GM20431 (cell line): ENCODE results near the gene LOXL1.

ENCODE experiments used
- in situ Hi-C: fragments of 300-500 bp; cut with MseI, MboI; formaldehyde crosslinking; loops from one replicate; pipeline ENCODE4 v1.15.0; 2020; ENCODE audit warnings: low sequenced_read_pairs; ENCODE audit not compliant: unreplicated experiment

LOXL1 gene

DNA sequence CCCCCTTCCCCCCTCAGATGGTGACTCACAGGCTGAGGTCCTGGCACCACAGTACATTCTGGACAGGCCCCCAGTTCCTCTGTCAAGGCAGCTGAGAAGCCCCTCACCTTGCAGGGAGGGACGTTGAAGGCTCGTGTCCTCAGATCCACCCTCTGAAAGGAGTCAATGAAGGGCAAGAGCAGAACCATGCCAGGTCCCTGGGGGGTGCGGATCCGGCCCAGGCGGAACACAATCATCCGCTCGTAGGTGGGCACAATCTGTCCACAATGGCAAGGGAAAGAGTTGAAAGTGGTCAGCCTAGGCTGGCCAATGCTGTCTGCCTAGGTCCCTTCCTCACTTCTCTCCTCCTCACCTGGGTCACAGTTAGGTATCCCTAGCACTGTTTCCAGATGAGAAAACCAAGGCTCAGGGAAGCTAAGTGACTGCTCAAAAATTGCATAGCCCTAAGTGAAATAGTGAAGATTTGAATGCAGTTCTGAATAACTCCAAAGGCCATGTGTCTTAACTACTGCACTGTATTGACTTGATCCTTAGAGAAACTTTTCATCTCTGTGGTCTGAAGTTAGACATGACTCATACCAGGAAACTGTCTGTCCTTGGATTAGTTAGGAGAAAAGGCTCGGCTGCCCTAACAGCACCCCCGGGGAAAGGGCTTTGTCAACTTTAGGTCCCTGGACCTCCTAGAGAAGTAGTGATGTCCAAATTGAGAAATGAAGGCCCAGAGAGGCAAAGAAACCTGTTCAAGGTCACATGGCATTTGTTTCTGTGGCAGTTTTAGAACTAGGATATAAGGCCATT lies 62.9 kb downstream of the LOXL1 start:
- in situ Hi-C loops = no loop called here

DNA sequence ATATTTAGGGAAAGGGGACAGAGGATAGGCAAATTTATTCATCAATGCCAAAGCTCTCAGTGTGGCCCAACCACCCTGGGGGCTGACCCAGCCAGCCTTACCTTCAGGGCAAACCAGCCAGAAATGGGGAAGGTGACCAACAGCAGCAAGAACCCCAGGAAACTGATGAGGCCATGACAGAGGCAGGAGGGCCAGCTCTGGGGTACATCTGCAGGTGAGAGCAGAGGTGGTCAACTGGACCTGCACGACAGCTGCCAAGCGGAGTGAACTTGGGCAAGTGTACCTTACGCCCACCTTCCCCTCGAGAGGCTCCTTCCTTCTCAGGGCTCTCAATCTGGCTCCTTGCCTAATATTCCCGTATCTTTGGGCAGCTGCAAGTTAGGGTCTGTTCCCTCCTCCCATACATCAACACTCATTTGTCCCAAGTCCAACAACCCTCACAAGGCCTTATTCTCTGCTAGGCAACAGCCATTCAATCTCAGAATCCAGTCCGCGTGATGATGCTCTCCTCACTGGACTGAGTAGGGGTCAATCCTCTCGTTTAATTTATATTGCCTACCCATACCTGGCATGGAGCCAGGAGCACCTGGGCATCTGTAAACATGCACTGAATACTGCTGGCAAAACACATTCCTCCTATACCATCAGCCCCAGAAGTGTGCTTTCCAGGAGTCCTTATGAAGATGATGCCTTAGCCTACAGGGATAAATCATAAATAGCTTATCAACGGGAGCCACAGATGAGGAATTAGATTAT lies 64.2 kb downstream of the LOXL1 start:
- in situ Hi-C loops = no loop called here

DNA sequence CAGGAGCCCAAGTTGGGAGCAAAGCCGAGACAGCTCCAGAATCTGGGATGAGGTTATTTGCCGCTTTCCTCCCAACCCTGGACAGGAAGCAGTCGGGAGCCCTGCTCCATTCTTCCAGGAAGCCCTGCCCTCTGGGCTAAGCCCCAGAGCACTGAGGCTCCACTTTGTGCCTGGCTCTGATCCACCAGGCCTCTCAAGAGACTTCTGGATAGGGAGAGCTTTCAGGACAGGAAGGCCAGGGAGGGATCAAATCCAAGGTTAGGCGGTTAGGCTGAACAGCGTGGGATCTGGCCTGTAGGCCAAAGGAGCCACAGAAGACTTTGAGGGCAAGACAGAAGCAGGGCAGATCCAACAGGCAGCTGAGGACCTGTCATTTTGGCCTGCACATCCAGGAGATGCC lies 65.0 kb downstream of the LOXL1 start:
- in situ Hi-C loops = no loop called here

DNA sequence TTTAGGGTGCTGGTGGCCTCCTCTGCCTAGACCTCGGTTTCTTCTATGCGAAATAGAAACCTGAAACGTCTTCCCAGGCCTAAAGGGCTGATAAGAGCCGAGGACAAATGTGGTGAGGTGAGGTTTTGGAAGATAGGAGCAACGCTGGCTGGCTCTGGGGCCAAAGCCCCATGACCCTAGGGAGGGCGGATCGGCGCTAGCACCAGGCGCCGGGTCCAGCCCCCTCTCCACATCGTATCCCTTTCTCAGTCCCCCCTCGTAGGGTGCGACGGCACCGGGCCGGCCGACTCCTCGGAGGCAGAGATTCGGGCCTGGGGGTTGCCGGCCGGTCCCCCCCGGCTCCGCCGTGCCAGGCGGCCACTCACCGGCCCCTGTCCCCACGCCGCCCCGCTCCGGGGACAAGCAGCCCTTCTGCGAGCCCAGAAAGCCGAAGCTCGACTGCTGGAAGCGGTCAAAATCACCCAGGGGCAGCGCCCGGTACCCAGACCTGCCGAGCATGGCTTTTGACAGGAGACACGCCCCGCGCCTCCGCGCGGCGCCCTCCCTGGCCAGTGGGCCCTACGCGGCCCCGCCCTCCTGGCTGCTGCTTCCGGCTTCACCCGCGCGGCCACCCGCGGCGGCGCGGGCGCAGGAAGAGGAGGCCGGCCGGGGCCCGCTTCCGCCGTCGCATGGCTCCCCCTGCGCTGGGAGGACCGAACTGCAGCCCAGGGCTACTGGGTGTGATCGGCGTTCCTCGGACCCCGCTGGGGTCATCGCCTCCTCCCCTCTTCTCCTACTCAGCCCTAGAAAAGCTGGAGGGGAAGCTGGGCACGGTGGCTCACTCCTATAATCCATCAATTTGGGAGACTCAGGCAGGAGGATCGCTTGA lies 65.7 kb downstream of the LOXL1 start, which contains the start of gene STOML1:
STOML1 (minus strand) TSS at position 570 of the 868 bp plus-strand sequence; CDS start at position 498, 72 bp downstream.
- in situ Hi-C loops = no loop called here

DNA sequence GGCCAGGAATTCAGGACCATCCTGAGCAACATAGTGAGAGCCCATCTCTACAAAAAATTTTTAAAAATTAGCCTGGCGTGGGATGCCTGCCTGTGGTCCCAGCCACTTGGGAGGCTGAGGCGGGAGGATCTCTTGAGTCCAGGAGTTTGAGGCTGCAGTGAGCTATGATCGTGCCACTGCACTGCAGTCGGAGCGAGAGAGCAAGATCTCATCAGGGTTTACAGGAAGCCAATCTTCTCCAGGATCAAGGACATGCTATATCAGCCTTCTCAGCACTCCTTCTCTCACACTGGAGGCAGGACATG lies 66.3 kb downstream of the LOXL1 start:
- in situ Hi-C loops = no loop called here

DNA sequence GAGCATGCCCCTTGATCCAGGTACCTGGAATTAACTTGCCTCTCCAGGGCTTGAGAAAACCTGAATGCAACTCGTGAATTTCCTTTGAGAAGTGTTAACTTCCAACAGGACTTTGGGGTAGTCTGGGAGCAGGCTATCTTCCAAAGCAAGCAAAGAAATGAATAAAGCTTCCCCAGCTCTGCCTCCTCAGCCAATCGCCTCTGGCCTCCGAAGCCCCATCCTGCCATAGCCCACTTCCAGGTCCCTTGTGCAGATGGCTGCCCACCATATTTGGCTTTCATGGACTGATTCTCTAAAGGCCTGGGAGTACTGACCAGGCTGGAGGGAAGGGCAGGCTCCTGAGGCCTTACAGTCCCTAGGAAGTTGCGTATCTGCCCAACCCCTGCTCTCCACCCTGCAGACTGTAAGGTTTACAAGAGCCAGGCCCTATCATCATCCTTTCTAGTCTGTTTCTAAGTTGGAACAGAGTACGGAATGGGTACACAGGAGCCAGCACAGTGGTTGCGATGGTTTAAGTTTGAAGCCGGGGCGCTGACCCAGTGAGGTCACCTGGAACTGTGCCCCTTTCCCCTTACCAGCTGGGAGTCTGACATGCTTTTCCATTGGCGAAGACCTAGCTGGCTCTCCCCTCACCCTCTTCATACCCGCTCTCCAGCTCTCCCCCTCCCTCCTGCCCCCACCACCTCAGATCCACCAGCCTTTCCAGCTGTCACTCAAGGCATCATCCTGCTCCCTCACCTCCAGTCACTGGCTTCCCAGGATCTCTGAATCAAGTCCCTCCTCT lies 67.1 kb downstream of the LOXL1 start:
- in situ Hi-C loops = no loop called here

DNA sequence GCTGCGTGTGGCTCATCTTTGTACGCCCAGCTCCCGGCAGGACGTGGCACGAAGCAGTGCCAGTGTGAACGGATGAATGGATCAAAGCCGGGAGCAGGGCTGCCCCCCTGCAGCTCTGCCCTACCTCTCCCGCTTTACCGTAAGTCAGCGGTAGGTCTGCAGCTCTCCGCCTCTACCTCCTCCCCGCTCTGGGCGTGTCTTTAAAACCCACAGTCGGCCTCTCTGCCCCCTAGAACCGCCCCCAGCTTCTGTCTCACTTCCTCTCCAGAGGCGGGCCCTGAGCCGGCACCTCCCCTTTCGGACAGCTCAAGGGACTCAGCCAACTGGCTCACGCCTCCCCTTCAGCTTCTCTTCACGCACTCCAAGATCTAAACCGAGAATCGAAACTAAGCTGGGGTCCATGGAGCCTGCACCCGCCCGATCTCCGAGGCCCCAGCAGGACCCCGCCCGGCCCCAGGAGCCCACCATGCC lies 68.2 kb downstream of the LOXL1 start, which contains the start of gene PML:
PML (plus strand) TSS at position 304 of the 471 bp plus-strand sequence; CDS start at position 401, 97 bp downstream.
- in situ Hi-C loops = no loop called here

DNA sequence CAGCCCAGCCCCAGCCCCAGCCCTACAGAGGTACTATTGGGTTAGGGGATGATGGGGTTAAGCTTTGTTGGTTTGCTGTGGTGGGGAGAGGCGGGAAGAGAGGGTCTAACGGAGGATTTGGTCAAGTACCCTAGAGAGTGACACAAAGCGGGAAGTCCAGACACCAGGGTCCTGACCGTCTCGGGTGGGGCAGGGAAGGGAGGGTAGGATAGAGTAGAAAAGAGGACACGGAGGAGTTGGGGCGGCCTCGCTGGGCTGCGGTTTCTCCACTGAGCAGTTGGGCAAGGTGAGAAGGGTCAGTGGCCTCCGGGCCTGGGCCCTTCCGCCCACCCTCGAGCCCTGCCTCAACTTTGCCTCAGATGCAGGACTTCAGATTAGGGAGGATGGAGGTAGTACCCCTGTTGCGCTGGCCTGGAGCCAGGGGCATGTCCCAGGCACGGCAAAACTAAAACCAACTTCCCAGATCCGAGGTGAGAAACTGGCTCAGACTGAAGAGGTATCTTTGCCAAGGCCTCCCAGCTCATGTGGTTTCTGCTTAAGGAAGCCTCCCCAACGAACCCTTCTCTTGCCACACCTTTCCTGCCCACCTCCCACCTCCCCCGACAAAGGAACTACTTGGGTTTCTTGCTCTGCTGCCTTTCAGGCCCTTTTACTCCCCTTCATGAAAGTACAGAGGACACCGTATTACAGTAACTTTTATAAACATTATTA lies 68.8 kb downstream of the LOXL1 start:
- in situ Hi-C loops = no loop called here

DNA sequence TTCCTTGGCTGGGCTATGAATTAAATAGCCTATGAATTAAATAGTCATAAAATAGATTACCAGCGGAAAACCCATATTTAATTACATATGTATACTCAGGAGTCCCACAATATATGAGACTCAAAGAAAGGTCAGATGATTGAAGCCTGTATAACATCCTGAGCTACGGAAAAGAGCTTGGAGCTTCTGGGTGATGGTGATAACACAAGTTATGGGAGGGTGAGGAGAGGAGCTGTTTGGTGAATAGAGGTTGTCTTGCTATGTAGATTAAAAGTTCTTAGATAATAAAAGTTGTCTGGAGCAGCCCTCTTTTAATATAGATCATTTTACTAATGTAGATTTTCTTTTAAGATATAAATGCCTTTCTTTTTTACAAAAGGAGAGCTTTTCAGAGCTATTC lies 70.0 kb downstream of the LOXL1 start:
- in situ Hi-C loops = no loop called here

DNA sequence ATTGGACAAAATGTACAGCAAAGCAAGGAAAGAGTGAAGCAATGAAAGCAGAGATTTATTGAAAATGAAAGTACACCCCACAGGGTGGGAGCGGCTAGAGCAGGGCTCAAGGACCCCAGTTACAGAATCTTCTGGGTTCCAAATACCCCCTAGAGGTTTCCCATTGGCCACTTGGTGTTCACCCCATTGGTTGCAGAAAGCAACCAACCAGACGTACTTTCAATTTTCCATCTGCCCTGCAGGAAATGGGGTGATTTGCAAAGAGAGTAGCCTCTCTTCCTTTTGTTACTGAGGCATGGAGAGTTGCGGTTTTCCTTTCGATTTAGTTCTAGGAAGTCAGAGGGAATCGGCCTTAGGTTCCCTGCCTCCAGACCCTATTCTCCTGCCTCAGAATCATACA lies 70.7 kb downstream of the LOXL1 start:
- in situ Hi-C loops = no loop called here

DNA sequence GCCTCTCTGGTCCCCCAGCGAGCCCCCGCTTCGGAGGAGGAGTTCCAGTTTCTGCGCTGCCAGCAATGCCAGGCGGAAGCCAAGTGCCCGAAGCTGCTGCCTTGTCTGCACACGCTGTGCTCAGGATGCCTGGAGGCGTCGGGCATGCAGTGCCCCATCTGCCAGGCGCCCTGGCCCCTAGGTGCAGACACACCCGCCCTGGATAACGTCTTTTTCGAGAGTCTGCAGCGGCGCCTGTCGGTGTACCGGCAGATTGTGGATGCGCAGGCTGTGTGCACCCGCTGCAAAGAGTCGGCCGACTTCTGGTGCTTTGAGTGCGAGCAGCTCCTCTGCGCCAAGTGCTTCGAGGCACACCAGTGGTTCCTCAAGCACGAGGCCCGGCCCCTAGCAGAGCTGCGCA lies 71.7 kb downstream of the LOXL1 start:
- in situ Hi-C loops = no loop called here
